Psoas muscle (tissue), 8 donors: ENCODE results near the gene RAB40A. TPM values are rescaled to one million over a fixed set of nuclear protein-coding genes. Genes with fewer than 3 reads are reported as not detected.
"Not testable (repeated sequence)": the region's sequence is repeated elsewhere in the genome, so short reads cannot be mapped to it uniquely, and the experiment has no call there.

Source experiments
- ATAC-seq, 4 donors: fragments of 200-7000 bp; cut with Tn5 transposase; one replicate each; pipeline ENCODE4 v1.9.1; 2020; ENCODE audit warnings: moderate library complexity in 3 of 4, mild to moderate bottlenecking in 2 of 4
- DNase-seq, 2 donors: peaks; one replicate each; pipeline ENCODE4 v3.0.0-alpha.2; 2020
- H3K27ac ChIP-seq: fragments of 200-600 bp; one replicate; pipeline ENCODE4 v1.8.0; 2022
- H3K27me3 ChIP-seq, 3 donors: fragments of 200-600 bp in 1 of 3; one replicate each; pipeline versions ENCODE4 v1.6.1 to v1.8.0; 2013 to 2022; ENCODE audit warnings: low read length in 2 of 3, mild to moderate bottlenecking in 2 of 3, moderate library complexity in 1 of 3; ENCODE audit not compliant: insufficient read depth in 3 of 3
- H3K36me3 ChIP-seq, 2 donors: fragments of 200-600 bp in 1 of 2; one replicate each; pipeline versions ENCODE4 v1.6.1 to v1.8.0; 2013 to 2022; ENCODE audit warnings: low read depth in 1 of 2, mild to moderate bottlenecking in 1 of 2, moderate library complexity in 1 of 2; ENCODE audit not compliant: insufficient read depth in 1 of 2
- H3K4me1 ChIP-seq: fragments of 200-600 bp; one replicate; pipeline ENCODE4 v1.8.0; 2022
- H3K4me3 ChIP-seq: fragments of 200-600 bp; one replicate; pipeline ENCODE4 v1.8.0; 2022; ENCODE audit warnings: mild to moderate bottlenecking
- H3K9me3 ChIP-seq: fragments of 200-600 bp; one replicate; pipeline ENCODE4 v1.8.0; 2022
- WGBS, 3 donors: extraction: QIAGEN DNeasy Blood & Tissue Kit; methylation state at CpG; one replicate each; pipeline versions ENCODE4 v1.1.6 to v1.1.7; 2013; 5-methylcytosine and 5-hydroxymethylcytosine counted together
- intact Hi-C, 2 donors: fragments of 100-400 bp; cut with DNase I; formaldehyde crosslinking; loops; one replicate each; pipeline versions ENCODE4 v1.11.0 to v1.14.2; 2022
- polyA plus RNA-seq, 3 donors: library from polyadenylated mRNA; stranded (reverse); fragments of 200-250 nt; gene quantifications; one replicate each; pipeline ENCODE4 v1.2.3, GENCODE V29; 2013
- total RNA-seq, 4 donors: library from RNA; stranded (reverse); fragmentation: NEBNext Ultra II Directional in 2 of 4; extraction: Animal tissue kit (Norgen Biotek cat#: 25700) in 2 of 4; gene quantifications; one replicate each; pipeline versions ENCODE4 v1.2.1 to v1.2.4, GENCODE V29; 2021 to 2023
- TF ChIP-seq, protein P1 (sequence below): fragments of 200-600 bp; IDR thresholded peaks from one replicate; pipeline ENCODE4 v1.8.0; 2022; ENCODE audit warnings: antibody characterized with exemption
- donor health status: healthy with polysubstance abuse.
- donor health status: DM: no; HTN: no; CAD: no; lungs with moderate emphysema.
- donor health status: Bipolar disorder and iron deficiency.
- donor health status: healthy.
- donor health status: DM: yes; HTN: yes; CAD: no.
- donor health status: DM: no; HTN: no; CAD: no.
- donor health status: DM: no; HTN: no; CAD: no.
- donor health status: DM: yes; HTN: yes; CAD: no.

The RAB40A gene
- total and polyA plus RNA-seq, 7 donors: 0.06 to 0.14 TPM; not detected in 5

GRCh38 chrX:103464774-103465117, 54.5 kb downstream of the RAB40A start:
- WGBS, 3 donors: 0 to 12% (median 0%) methylated on average over 3 of the region's 3 CpGs
- DNase-seq (peak; percentile 47 to 60), ATAC-seq (peak; percentile 42 to 72 (median 66))
- TF ChIP-seq, protein P1, sequence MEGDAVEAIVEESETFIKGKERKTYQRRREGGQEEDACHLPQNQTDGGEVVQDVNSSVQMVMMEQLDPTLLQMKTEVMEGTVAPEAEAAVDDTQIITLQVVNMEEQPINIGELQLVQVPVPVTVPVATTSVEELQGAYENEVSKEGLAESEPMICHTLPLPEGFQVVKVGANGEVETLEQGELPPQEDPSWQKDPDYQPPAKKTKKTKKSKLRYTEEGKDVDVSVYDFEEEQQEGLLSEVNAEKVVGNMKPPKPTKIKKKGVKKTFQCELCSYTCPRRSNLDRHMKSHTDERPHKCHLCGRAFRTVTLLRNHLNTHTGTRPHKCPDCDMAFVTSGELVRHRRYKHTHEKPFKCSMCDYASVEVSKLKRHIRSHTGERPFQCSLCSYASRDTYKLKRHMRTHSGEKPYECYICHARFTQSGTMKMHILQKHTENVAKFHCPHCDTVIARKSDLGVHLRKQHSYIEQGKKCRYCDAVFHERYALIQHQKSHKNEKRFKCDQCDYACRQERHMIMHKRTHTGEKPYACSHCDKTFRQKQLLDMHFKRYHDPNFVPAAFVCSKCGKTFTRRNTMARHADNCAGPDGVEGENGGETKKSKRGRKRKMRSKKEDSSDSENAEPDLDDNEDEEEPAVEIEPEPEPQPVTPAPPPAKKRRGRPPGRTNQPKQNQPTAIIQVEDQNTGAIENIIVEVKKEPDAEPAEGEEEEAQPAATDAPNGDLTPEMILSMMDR: peak; percentile 55
- no peaks in the 10 kb centered on the region for H3K36me3 ChIP-seq
- H3K27ac ChIP-seq: no peak overlapping the region
- no peaks in the 10 kb centered on the region for H3K9me3 ChIP-seq
- H3K27me3 ChIP-seq: peaks cover 0 to 31% (median 0%) of the 10 kb centered on the region in 3 donors
- peak overlapping the region; percentile 42 for H3K4me3 ChIP-seq
- intact Hi-C loops: loop anchor here in 1 of 2 donors (5.0 to 10.0 kb wide), 2 partner anchors 122 to 250 kb away; partner anchors contain the start of gene BEX4
- H3K4me1 ChIP-seq: no peaks in the 10 kb centered on the region

- no peaks in the 10 kb centered on the region for H3K4me1 ChIP-seq
- H3K9me3 ChIP-seq: no peaks in the 10 kb centered on the region
- WGBS, 3 donors: 33 to 46% (median 43%) methylated on average over 8 of the region's 8 CpGs
- H3K27ac ChIP-seq: no peak overlapping the region
- DNase-seq: no peak
- TF ChIP-seq, protein P1: peak; percentile 23
- peak in 1 of 4 donors; percentile 48 for ATAC-seq
- intact Hi-C loops: loop anchor here in 1 of 2 donors (5.0 to 10.0 kb wide), 2 partner anchors 122 to 249 kb away; partner anchors contain the start of gene BEX4
- no peaks in the 10 kb centered on the region for H3K36me3 ChIP-seq
- H3K27me3 ChIP-seq: peaks cover 0 to 26% (median 0%) of the 10 kb centered on the region in 3 donors
- H3K4me3 ChIP-seq: peak overlapping the region; percentile 42
Observed at GRCh38 chrX:103464072-103464773, 55.1 kb downstream of the RAB40A start.

GRCh38 chrX:103461156-103461555, 58.1 kb downstream of the RAB40A start:
- no peak for DNase-seq
- Histone ChIP-seq H3K4me1 (no peaks in the 10 kb centered on the region), H3K4me3 (no peak overlapping the region), H3K9me3 (no peaks in the 10 kb centered on the region), H3K36me3 (no peaks in the 10 kb centered on the region), H3K27me3 (peaks cover 0 to 23% (median 0%) of the 10 kb centered on the region in 3 donors), H3K27ac (no peak overlapping the region)
- TF ChIP-seq, protein P1: no peak
- no peak for ATAC-seq
- WGBS, 3 donors: 92 to 100% (median 93%) methylated on average over 1 of the region's 1 CpG
- intact Hi-C loops: loop anchor here in 1 of 2 donors (5.0 to 10.0 kb wide), 2 partner anchors 119 to 246 kb away; partner anchors contain the start of gene BEX4

DNA sequence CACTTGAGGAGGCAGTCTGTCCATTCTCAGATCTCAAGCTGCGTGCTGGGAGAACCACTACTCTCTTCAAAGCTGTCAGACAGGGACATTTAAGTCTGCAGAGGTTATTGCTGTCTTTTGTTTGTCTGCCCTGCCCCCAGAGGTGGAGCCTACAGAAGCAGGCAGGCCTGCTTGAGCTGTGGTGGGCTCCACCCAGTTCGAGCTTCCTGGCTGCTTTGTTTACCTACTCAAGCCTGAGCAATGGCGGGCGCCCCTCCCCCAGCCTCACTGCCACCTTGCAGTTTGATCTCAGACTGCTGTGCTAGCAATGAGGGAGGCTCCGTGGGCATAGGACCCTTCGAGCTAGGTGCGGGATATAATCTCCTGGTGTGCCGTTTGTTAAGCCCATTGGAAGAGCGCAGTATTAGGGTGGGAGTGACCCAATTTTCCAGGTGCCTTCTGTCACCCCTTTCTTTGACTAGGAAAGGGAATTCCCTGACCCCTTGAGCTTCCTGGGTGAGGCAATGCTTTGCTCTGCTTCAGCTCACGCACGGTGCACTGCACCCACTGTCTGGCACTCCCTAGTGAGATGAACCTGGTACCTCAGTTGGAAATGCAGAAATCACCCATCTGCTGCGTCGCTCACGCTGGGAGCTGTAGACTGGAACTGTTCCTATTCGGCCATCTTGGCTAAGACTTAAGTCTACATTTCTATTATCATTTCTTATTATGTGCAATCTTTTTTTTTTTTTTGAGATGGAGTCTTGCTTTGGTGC, 59.1 kb downstream of the RAB40A start:
- not testable (repeated sequence) for H3K27ac ChIP-seq, ATAC-seq, H3K9me3 ChIP-seq, H3K4me3 ChIP-seq, H3K36me3 ChIP-seq, H3K4me1 ChIP-seq, DNase-seq
- peaks cover 0 to 23% (median 0%) of the 10 kb centered on the region in 3 donors for H3K27me3 ChIP-seq
- WGBS, 3 donors: 89 to 94% (median 92%) methylated on average over 13 to 15 of the region's 15 CpGs
- intact Hi-C loops: loop anchor here in 1 of 2 donors (5.0 to 10.0 kb wide), 2 partner anchors 118 to 245 kb away; partner anchors contain the start of gene BEX4

GRCh38 chrX:103453655-103454054, 65.6 kb downstream of the RAB40A start:
- Histone ChIP-seq H3K27me3 (no peaks in the 10 kb centered on the region), H3K4me1 (no peaks in the 10 kb centered on the region), H3K4me3 (no peak overlapping the region), H3K9me3 (peaks cover 3% of the 10 kb centered on the region), H3K36me3 (no peaks in the 10 kb centered on the region), H3K27ac (no peak overlapping the region)
- DNase-seq: no peak
- ATAC-seq: no peak
- intact Hi-C loops: no loop called here
- WGBS, 3 donors: 45 to 72% (median 48%) methylated on average over 2 of the region's 2 CpGs
- TF ChIP-seq, protein P1: no peak
